ENCODE measurements around the gene FLNB. TPM values are rescaled to one million over a fixed set of nuclear protein-coding genes. Genes with fewer than 3 reads are reported as not detected.

The FLNB gene
- total and polyA plus RNA-seq, 2 of the 8 experiments (the other 6 are each of a cell fraction or from before 2014, with no cell fraction given), result 72.3 to 118 TPM

DNA sequence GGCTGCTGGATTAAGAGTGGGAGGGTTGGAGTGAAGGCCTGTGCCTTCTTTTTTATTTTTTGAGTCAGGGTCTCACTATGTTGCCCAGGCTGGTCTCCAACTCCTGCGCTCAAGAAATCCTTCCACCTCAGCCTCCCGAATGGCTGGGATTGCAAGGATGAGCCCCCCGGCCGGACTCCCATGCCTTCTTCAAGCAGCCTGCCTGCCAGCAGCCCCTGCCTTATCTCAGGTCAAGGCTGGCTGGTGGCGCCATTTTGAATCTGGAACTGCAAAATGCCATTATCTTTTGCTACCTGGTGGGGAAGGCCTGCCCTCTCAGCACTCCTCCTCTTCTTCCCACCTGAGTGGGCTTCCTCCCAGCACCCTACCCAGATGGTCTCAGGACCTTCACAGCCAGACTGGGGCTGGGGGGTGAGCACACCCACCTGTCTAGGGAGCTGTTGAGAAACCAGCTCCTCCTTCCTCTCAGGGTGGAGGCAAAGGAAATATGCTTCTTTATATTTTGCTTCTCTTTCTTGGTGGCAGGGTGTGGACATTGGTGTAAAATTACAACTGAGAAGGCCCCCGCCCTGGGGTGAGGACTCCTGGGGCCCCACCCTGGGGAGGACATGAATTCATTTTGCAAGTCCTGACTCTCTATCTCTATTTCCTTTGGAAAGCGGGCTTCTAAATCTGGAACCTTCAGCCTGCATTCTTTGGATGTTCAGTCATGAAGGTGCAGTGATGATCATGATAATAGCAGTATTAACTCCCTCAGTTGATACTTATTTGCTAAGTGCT, 7.7 kb upstream of the FLNB start:
- Histone ChIP-seq H3K9me3 (ENCODE audit: insufficient read depth in 2 of 2, low read depth in 1 of 2, low read length in 1 of 2) (no peaks in the 10 kb centered on the region), H2AK5ac (ENCODE audit: low read depth, low read length) (no peak overlapping the region), H3K23ac (ENCODE audit: insufficient read length) (no peak overlapping the region), H3K56ac (replicated peaks; ENCODE audit: insufficient read length, low read depth, low read length) (no peak overlapping the region), H3K79me2 (ENCODE audit: control insufficient read depth in 1 of 2, insufficient read depth in 2 of 2, low read length in 2 of 2) (no peaks in the 10 kb centered on the region), H2BK120ac (replicated peaks; ENCODE audit: low read depth, low read length) (no peak overlapping the region), H4K8ac (ENCODE audit: extremely low read depth, insufficient read depth, low read length) (no peak overlapping the region; the same call in 1 of the 2 replicates), H4K91ac (replicated peaks; ENCODE audit: insufficient read length, low read length) (no peak overlapping the region), H2BK20ac (ENCODE audit: low read length) (no peak overlapping the region), H3K23me2 (ENCODE audit: low read depth, low read length) (no peaks in the 10 kb centered on the region), H3K18ac (ENCODE audit: extremely low read depth, low read length) (no peak overlapping the region; the same call in 1 of the 2 replicates), H3K9ac (replicated peaks in 1 of 4; ENCODE audit: extremely low read depth in 1 of 4, low read depth in 3 of 4, low read length in 3 of 4) (no peak overlapping the region), H2AFZ (ENCODE audit: low read length) (no peak overlapping the region), H3K14ac (ENCODE audit: insufficient read length) (no peak overlapping the region), H3K36me3 (ENCODE audit: control insufficient read depth in 2 of 4, insufficient read depth in 4 of 4, low read length in 3 of 4) (no peaks in the 10 kb centered on the region), H3K4me3 (ENCODE audit: extremely low read depth in 1 of 4, insufficient read depth in 2 of 4, low read depth in 3 of 4, low read length in 4 of 4) (no peak overlapping the region), H2BK12ac (ENCODE audit: low read depth, low read length) (no peak overlapping the region), H3K27ac (ENCODE audit: low read depth, low read length) (no peak overlapping the region), H3K79me1 (ENCODE audit: low read depth, low read length) (no peaks in the 10 kb centered on the region), H3K4ac (replicated peaks; ENCODE audit: insufficient read length, low read depth, low read length) (no peak overlapping the region), H2BK15ac (ENCODE audit: low read length) (no peak overlapping the region), H2BK5ac (ENCODE audit: low read depth, low read length) (no peak overlapping the region), H4K20me1 (replicated peaks in 1 of 2; ENCODE audit: control insufficient read depth in 1 of 2, insufficient read depth in 2 of 2, low read length in 2 of 2) (no peaks in the 10 kb centered on the region), H3K27me3 (replicated peaks in 1 of 4; ENCODE audit: control insufficient read depth in 3 of 4, extremely low read depth in 1 of 4, insufficient read depth in 3 of 4, low read length in 3 of 4) (no peaks in the 10 kb centered on the region), H4K5ac (ENCODE audit: insufficient read length, low read depth, low read length) (no peak overlapping the region), H3K4me1 (replicated peaks in 1 of 4; ENCODE audit: control insufficient read depth in 3 of 4, insufficient read depth in 4 of 4, low read length in 3 of 4) (peaks cover 0 to 3% (median 1%) of the 10 kb centered on the region in 4 experiments; a peak in 2 of 7 replicates), H3K4me2 (ENCODE audit: insufficient read depth in 1 of 2, low read depth in 2 of 2, low read length in 2 of 2) (no peak overlapping the region)
- DNase-seq (ENCODE audit: low read depth in 1 of 2, low spot score in 2 of 2) (no peak), FAIRE-seq (no peak)
- ChIA-PET POLR2A (ENCODE audit: partially characterized antibody) (no interaction called here), CTCF (ENCODE audit: partially characterized antibody) (interaction anchor here (0.6 kb wide), 1 partner anchor 255 kb away, joined by 3 read pairs; no protein-coding TSS in a partner anchor)
- 81% methylated on average over 7 of the region's 7 CpGs; no CpG with 5 or more reads in 1 of the 2 experiments for WGBS, 2 experiments (ENCODE audit: extremely low coverage in 1 of 2, insufficient coverage in 1 of 2, insufficient read length in 1 of 2, insufficient replicate concordance in 2 of 2, low coverage in 1 of 2, low lambda C conversion rate in 2 of 2, missing lambda C conversion rate in 1 of 2)
- no peak for TF ChIP-seq MAX (IDR thresholded peaks at IDR 0.05)
- 0 out of 2 replicates have a peak, but pooled peaks have one; percentile 18 for TF ChIP-seq YY1 (IDR thresholded peaks at IDR 0.05; ENCODE audit: low read depth, low read length)
